Measurements from ENCODE around the gene TMEM44.

GRCh38 chr3:194556086-194557056 lies 76.8 kb downstream of the TMEM44 start:
- TF ChIP-seq POLR2AphosphoS5 (IDR thresholded peaks at IDR 0.05; ENCODE audit: insufficient read depth, low read depth, low read length) (no peak), JUN (IDR thresholded peaks at IDR 0.05; ENCODE audit: borderline replicate concordance, insufficient read depth, insufficient read length, low read depth) (no peak), CTCF (IDR thresholded peaks at IDR 0.05; ENCODE audit: extremely low read depth in 1 of 2, insufficient read depth in 1 of 2, low read depth in 1 of 2, low read length in 2 of 2) (no peak), GATA2 (IDR thresholded peaks at IDR 0.05; ENCODE audit: insufficient read depth, insufficient read length, low read depth, low read length) (no peak), FOS (IDR thresholded peaks at IDR 0.05; ENCODE audit: borderline replicate concordance, insufficient read depth, low read length) (no peak), MAX (IDR thresholded peaks at IDR 0.05; ENCODE audit: insufficient read depth, insufficient read length) (no peak), POLR2A (IDR thresholded peaks at IDR 0.05; ENCODE audit: low read depth, low read length) (no peak), EZH2 (IDR thresholded peaks at IDR 0.05; ENCODE audit: borderline replicate concordance, low read depth, low read length, severe bottlenecking) (no peak)
